Transverse colon (tissue), 4 donors: ENCODE measurements around the gene ZC3H4. TPM values are rescaled to one million over a fixed set of nuclear protein-coding genes. Genes with fewer than 3 reads are reported as not detected.
A peak's percentile ranks its signal among the peaks of the same experiment; 100 is the strongest.

Experiments
- DNase-seq: peaks from one replicate; pipeline ENCODE4 v3.0.0-alpha.2; 2019
- H3K27ac ChIP-seq, 4 donors: fragments of 200-600 bp; sonication (generic); 2 replicates each; pipeline ENCODE4 v1.5.1; 2016 to 2018; ENCODE audit warnings: inconsistent platforms in 4 of 4
- H3K27me3 ChIP-seq: fragments of 200-600 bp; sonication (generic); 2 replicates; pipeline ENCODE4 v1.5.1; 2017; ENCODE audit warnings: inconsistent platforms
- H3K36me3 ChIP-seq, 4 donors: fragments of 200-600 bp; sonication (generic); 2 replicates each; pipeline ENCODE4 v1.5.1; 2017 to 2019; ENCODE audit warnings: inconsistent platforms in 4 of 4
- H3K4me1 ChIP-seq, 4 donors: fragments of 200-600 bp; sonication (generic); 2 replicates each; pipeline ENCODE4 v1.5.1; 2017 to 2020; ENCODE audit warnings: inconsistent platforms in 4 of 4
- H3K4me3 ChIP-seq, 4 donors: fragments of 200-600 bp; sonication (generic); 1 replicate in 1 of 4; 2 replicates in 3 of 4; pipeline versions ENCODE4 v1.5.1 to v1.6.1; 2017 to 2019; ENCODE audit warnings: inconsistent platforms in 4 of 4
- H3K9me3 ChIP-seq, 2 donors: fragments of 200-600 bp; sonication (generic); 2 replicates each; pipeline ENCODE4 v1.5.1; 2017 to 2019; ENCODE audit warnings: inconsistent platforms in 2 of 2
- CTCF ChIP-seq, 5 experiments: fragments of 200-600 bp in 3 of 5; fragments of 450-650 bp in 2 of 5; sonication (generic) in 3 of 5; IDR thresholded peaks; 1 replicate in 2 of 5; 2 replicates in 3 of 5; pipeline ENCODE4 v1.5.1; 2016 to 2017; ENCODE audit warnings: antibody characterized with exemption in 5 of 5, inconsistent platforms in 3 of 5, mild to moderate bottlenecking in 2 of 5, moderate library complexity in 1 of 5
- EP300 ChIP-seq: sonication (generic); formaldehyde crosslinking; IDR thresholded peaks from one replicate; pipeline ENCODE4 v1.6.1; 2017; ENCODE audit warnings: antibody characterized with exemption, low read depth
- POLR2A ChIP-seq: fragments of 450-650 bp; IDR thresholded peaks from one replicate; pipeline ENCODE4 v1.6.1; 2016; ENCODE audit warnings: antibody characterized with exemption, mild to moderate bottlenecking, moderate library complexity
- POLR2AphosphoS5 ChIP-seq, 3 donors: sonication (generic); formaldehyde crosslinking; IDR thresholded peaks; one replicate each; pipeline ENCODE4 v1.6.1; 2016; ENCODE audit warnings: antibody characterized with exemption in 3 of 3
- WGBS, 2 donors: methylation state at CpG; one replicate each; pipeline ENCODE4 v1.1.5; 2018; ENCODE audit warnings: low coverage in 1 of 2; 5-methylcytosine and 5-hydroxymethylcytosine counted together
- in situ Hi-C, 4 donors: fragments of 200-750 bp; cut with MboI; loops; one replicate each; pipeline versions ENCODE4 v1.15.0 to v1.15.1; 2017; ENCODE audit warnings: low sequenced_read_pairs in 3 of 4, low pct_ligation_motif_present in 1 of 4, low pct_unique_long_range_greater_than_20kb in 1 of 4
- intact Hi-C: fragments of 100-400 bp; cut with DNase I; formaldehyde crosslinking; loops from one replicate; pipeline ENCODE4 v1.15.1; 2023; ENCODE audit warnings: low total_unique reads
- total RNA-seq, 4 donors: library from RNA; depleted of rRNA; stranded (reverse); fragments of >200 nt; gene quantifications; one replicate each; pipeline ENCODE4 v1.1.0, GENCODE V29; 2016

ZC3H4 gene
- total RNA-seq, 4 donors from 2014 or later: 25.4 to 32.2 (median 28.0) TPM

GRCh38 chr19:47047763-47048405 is 65.7 kb downstream of the ZC3H4 start:
- peak; percentile 51 to 72 (median 63) for TF ChIP-seq POLR2AphosphoS5 (IDR thresholded peaks at IDR 0.05)
- TF ChIP-seq EP300: no peak
- TF ChIP-seq CTCF (IDR thresholded peaks at IDR 0.05): peak in 1 of 5 experiments; percentile 9
- no peak for TF ChIP-seq POLR2A
- Histone ChIP-seq H3K4me3 (peak overlapping the region; percentile 62 to 94 (median 90)), H3K27ac (peak overlapping the region; percentile 86 to 95 (median 86)), H3K4me1 (peaks cover 0 to 12% (median 5%) of the 10 kb centered on the region in 4 donors), H3K27me3 (no peaks in the 10 kb centered on the region), H3K36me3 (no peaks in the 10 kb centered on the region), H3K9me3 (no peaks in the 10 kb centered on the region)
- peak; percentile 83 for DNase-seq
- intact Hi-C loops: no loop called here
- in situ Hi-C loops: no loop called here
- WGBS, 2 donors: 6 to 10% methylated on average over 13 to 31 of the region's 42 CpGs

- intact Hi-C loops (no loop called here), in situ Hi-C loops (no loop called here)
- H3K4me3 ChIP-seq: peak overlapping the region in 3 of 4 donors; percentile 62 to 94 (median 87)
- no peaks in the 10 kb centered on the region for H3K27me3 ChIP-seq
- TF ChIP-seq EP300 (no peak), POLR2A (no peak), CTCF (IDR thresholded peaks at IDR 0.05) (no peak), POLR2AphosphoS5 (IDR thresholded peaks at IDR 0.05) (no peak)
- peak overlapping the region; percentile 86 to 95 (median 86) for H3K27ac ChIP-seq
- no peaks in the 10 kb centered on the region for H3K9me3 ChIP-seq
- DNase-seq: no peak
- H3K36me3 ChIP-seq: no peaks in the 10 kb centered on the region
- peaks cover 0 to 12% (median 5%) of the 10 kb centered on the region in 4 donors for H3K4me1 ChIP-seq
- 90 to 100% methylated on average over 2 to 13 of the region's 13 CpGs for WGBS, 2 donors
Observed at GRCh38 chr19:47047272-47047762, 66.3 kb downstream of the ZC3H4 start.

GRCh38 chr19:47045867-47046470 is 67.6 kb downstream of the ZC3H4 start:
- in situ Hi-C loops: no loop called here
- WGBS, 2 donors: 80 to 96% methylated on average over 1 to 45 of the region's 45 CpGs
- DNase-seq: no peak
- no peaks in the 10 kb centered on the region for H3K27me3 ChIP-seq
- H3K4me3 ChIP-seq: no peak overlapping the region
- H3K4me1 ChIP-seq: peaks cover 0 to 12% (median 5%) of the 10 kb centered on the region in 4 donors
- H3K36me3 ChIP-seq: no peaks in the 10 kb centered on the region
- intact Hi-C loops: no loop called here
- H3K9me3 ChIP-seq: no peaks in the 10 kb centered on the region
- H3K27ac ChIP-seq: no peak overlapping the region
- TF ChIP-seq EP300 (no peak), POLR2A (no peak), CTCF (IDR thresholded peaks at IDR 0.05) (no peak), POLR2AphosphoS5 (IDR thresholded peaks at IDR 0.05) (no peak)

GRCh38 chr19:47044946-47045866 is 68.4 kb downstream of the ZC3H4 start:
- WGBS, 2 donors: 94% methylated on average over 52 of the region's 56 CpGs; no CpG with 5 or more reads in 1 of the 2 donors
- no peak for DNase-seq
- no peak for TF ChIP-seq POLR2A
- TF ChIP-seq EP300: no peak
- Histone ChIP-seq H3K4me3 (no peak overlapping the region), H3K4me1 (peaks cover 0 to 12% (median 5%) of the 10 kb centered on the region in 4 donors), H3K9me3 (no peaks in the 10 kb centered on the region), H3K27me3 (no peaks in the 10 kb centered on the region), H3K27ac (no peak overlapping the region), H3K36me3 (no peaks in the 10 kb centered on the region)
- in situ Hi-C loops (no loop called here), intact Hi-C loops (no loop called here)
